Measurements from ENCODE around the gene TCF12. TPM values are rescaled to one million over a fixed set of nuclear protein-coding genes. Genes with fewer than 3 reads are reported as not detected.

TCF12 gene
- total and polyA plus RNA-seq, 2 of the 8 experiments (the other 6 are each of a cell fraction or from before 2014, with no cell fraction given): 85.8 to 101 TPM

- WGBS, 2 experiments (ENCODE audit: extremely low coverage in 1 of 2, insufficient coverage in 1 of 2, insufficient read length in 1 of 2, insufficient replicate concordance in 2 of 2, low coverage in 1 of 2, low lambda C conversion rate in 2 of 2, missing lambda C conversion rate in 1 of 2): 100% methylated on average over 2 of the region's 2 CpGs; no CpG with 5 or more reads in 1 of the 2 experiments
- DNase-seq (ENCODE audit: low read depth in 1 of 2, low spot score in 2 of 2): no peak
- H3K27ac ChIP-seq (ENCODE audit: low read depth, low read length): no peak overlapping the region
- no peak overlapping the region for H2BK12ac ChIP-seq (ENCODE audit: low read depth, low read length)
- no peak overlapping the region for H2AFZ ChIP-seq (ENCODE audit: low read length)
- H3K36me3 ChIP-seq (ENCODE audit: control insufficient read depth in 2 of 4, insufficient read depth in 4 of 4, low read length in 3 of 4): no peaks in the 10 kb centered on the region
- no peak overlapping the region for H2BK120ac ChIP-seq (replicated peaks; ENCODE audit: low read depth, low read length)
- H3K56ac ChIP-seq (replicated peaks; ENCODE audit: insufficient read length, low read depth, low read length): no peak overlapping the region
- H3K14ac ChIP-seq (ENCODE audit: insufficient read length): no peak overlapping the region
- no peak overlapping the region for H3K23ac ChIP-seq (ENCODE audit: insufficient read length)
- FAIRE-seq: no peak
- no peaks in the 10 kb centered on the region for H3K27me3 ChIP-seq (replicated peaks in 1 of 4; ENCODE audit: control insufficient read depth in 3 of 4, extremely low read depth in 1 of 4, insufficient read depth in 3 of 4, low read length in 3 of 4)
- TF ChIP-seq GTF2F1 (IDR thresholded peaks at IDR 0.05; ENCODE audit: borderline replicate concordance, low read depth, low read length) (no peak), ASH2L (IDR thresholded peaks at IDR 0.05; ENCODE audit: low read length) (no peak), SIRT6 (IDR thresholded peaks at IDR 0.05; ENCODE audit: low read length) (no peak), KDM1A (IDR thresholded peaks at IDR 0.05; ENCODE audit: borderline replicate concordance, low read length) (no peak), ATF2 (IDR thresholded peaks at IDR 0.05; ENCODE audit: low read length) (no peak), RNF2 (IDR thresholded peaks at IDR 0.05; ENCODE audit: borderline replicate concordance, low read depth, low read length, missing control alignments, poor library complexity, severe bottlenecking) (no peak), TAF1 (IDR thresholded peaks at IDR 0.05; ENCODE audit: low read depth, low read length) (no peak), CEBPB (IDR thresholded peaks at IDR 0.05; ENCODE audit: low read depth, low read length) (no peak), EP300 (IDR thresholded peaks at IDR 0.05; ENCODE audit: borderline replicate concordance in 1 of 2, low read depth in 2 of 2, low read length in 2 of 2) (no peak), EZH2 (IDR thresholded peaks at IDR 0.05; ENCODE audit: low read depth, low read length, severe bottlenecking) (no peak)
- H3K18ac ChIP-seq (ENCODE audit: extremely low read depth, low read length): no peak overlapping the region
- H4K91ac ChIP-seq (replicated peaks; ENCODE audit: insufficient read length, low read length): no peak overlapping the region
- no peaks in the 10 kb centered on the region for H3K9me3 ChIP-seq (ENCODE audit: insufficient read depth in 2 of 2, low read depth in 1 of 2, low read length in 1 of 2)
- H3K79me1 ChIP-seq (ENCODE audit: low read depth, low read length): peaks cover 3% of the 10 kb centered on the region; the same call in 1 of the 2 replicates
- H3K9ac ChIP-seq (replicated peaks in 1 of 4; ENCODE audit: extremely low read depth in 1 of 4, low read depth in 3 of 4, low read length in 3 of 4): no peak overlapping the region
- no peak overlapping the region for H4K5ac ChIP-seq (ENCODE audit: insufficient read length, low read depth, low read length)
- H3K23me2 ChIP-seq (ENCODE audit: low read depth, low read length): no peaks in the 10 kb centered on the region
- peaks cover 0 to 22% (median 0%) of the 10 kb centered on the region in 4 experiments; a peak in 4 of 7 replicates for H3K4me1 ChIP-seq (replicated peaks in 1 of 4; ENCODE audit: control insufficient read depth in 3 of 4, insufficient read depth in 4 of 4, low read length in 3 of 4)
- no peak overlapping the region for H2BK20ac ChIP-seq (ENCODE audit: low read length)
- no peak overlapping the region for H4K8ac ChIP-seq (ENCODE audit: extremely low read depth, insufficient read depth, low read length)
- no peak overlapping the region for H3K4ac ChIP-seq (replicated peaks; ENCODE audit: insufficient read length, low read depth, low read length)
- ChIA-PET CTCF (ENCODE audit: partially characterized antibody) (no interaction called here), POLR2A (ENCODE audit: partially characterized antibody) (interaction anchor here (1.1 to 1.8 kb wide), 2 partner anchors 10 to 68 kb away, joined by 3 read pairs; no protein-coding TSS in a partner anchor)
- no peak overlapping the region for H2BK15ac ChIP-seq (ENCODE audit: low read length)
- H3K79me2 ChIP-seq (ENCODE audit: control insufficient read depth in 1 of 2, insufficient read depth in 2 of 2, low read length in 2 of 2): peaks cover 0 to 99% of the 10 kb centered on the region in 2 experiments; a peak in 3 of 4 replicates
- no peak overlapping the region for H3K4me2 ChIP-seq (ENCODE audit: insufficient read depth in 1 of 2, low read depth in 2 of 2, low read length in 2 of 2)
- H2AK5ac ChIP-seq (ENCODE audit: low read depth, low read length): no peak overlapping the region
- no peak overlapping the region for H3K4me3 ChIP-seq (ENCODE audit: extremely low read depth in 1 of 4, insufficient read depth in 2 of 4, low read depth in 3 of 4, low read length in 4 of 4)
- peaks cover 2% of the 10 kb centered on the region in 2 experiments for H4K20me1 ChIP-seq (replicated peaks in 1 of 2; ENCODE audit: control insufficient read depth in 1 of 2, insufficient read depth in 2 of 2, low read length in 2 of 2)
- no peak overlapping the region for H2BK5ac ChIP-seq (ENCODE audit: low read depth, low read length)
Observed at GRCh38 chr15:57038040-57038439, 119.6 kb downstream of the TCF12 start.
